ENCODE measurements around the gene PALM. TPM values are rescaled to one million over a fixed set of nuclear protein-coding genes. Genes with fewer than 3 reads are reported as not detected.

The PALM gene
- total and polyA plus RNA-seq, 9 of the 15 experiments (the other 6 are each of a cell fraction or from before 2014, with no cell fraction given): 0.04 to 6.6 (median 1.7) TPM

DNA sequence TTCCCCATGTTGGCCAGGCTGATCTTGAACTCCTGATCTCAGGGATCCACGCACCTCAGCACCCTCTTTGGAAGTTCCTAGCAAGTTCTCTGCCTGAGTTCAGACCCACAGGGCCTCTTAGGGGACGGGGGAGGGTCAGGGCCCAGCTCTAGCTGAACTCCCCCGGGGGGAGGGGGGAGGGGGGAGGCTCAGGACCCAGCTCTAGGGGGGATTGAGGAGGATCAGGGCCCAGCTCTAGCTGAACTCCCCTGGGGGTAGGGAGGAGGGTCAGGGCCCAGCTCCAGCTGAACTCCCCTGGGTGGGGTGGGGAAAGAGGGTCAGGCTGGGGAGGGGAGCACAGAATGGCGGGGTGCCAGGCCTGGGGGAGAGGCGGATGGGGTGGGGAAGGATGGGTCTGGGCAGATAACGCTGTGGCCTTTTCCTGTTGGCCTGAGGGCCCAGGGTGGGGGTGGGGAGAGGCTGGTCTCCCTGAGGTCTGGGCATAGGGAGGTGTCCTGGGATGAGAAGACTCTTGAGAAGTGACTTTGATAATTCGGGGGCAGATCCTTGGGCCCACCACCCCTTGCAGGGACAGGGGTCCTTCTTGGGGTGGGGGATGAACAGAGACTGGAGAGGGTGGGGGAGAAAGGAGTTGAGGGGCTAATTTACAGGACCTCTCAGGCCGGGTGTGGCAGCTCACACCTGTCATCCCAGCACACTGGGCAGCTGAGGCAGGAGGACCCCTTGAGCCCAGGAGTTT, 83.0 kb downstream of the PALM start (continued):
- TF ChIP-seq GMEB1 (CRISPR knock-in tag; IDR thresholded peaks at IDR 0.05) (no peak), SMC3 (conservative IDR thresholded peaks at IDR 0.05; ENCODE audit: insufficient read depth, low read depth, low read length) (no peak), SAFB (IDR thresholded peaks at IDR 0.05; ENCODE audit: borderline replicate concordance, low read depth, low read length) (no peak), ZNF384 (IDR thresholded peaks at IDR 0.05; ENCODE audit: low read depth, low read length) (no peak), EP400 (IDR thresholded peaks at IDR 0.05) (peak; percentile 61), EHMT2 (IDR thresholded peaks at IDR 0.05) (no peak), KLF13 (tag; IDR thresholded peaks at IDR 0.05; ENCODE audit: borderline replicate concordance, low read depth) (no peak), KLF16 (IDR thresholded peaks at IDR 0.05) (peak; percentile 75), ETS2 (tag; IDR thresholded peaks at IDR 0.05; ENCODE audit: borderline replicate concordance, poor library complexity, severe bottlenecking) (no peak), TOE1 (IDR thresholded peaks at IDR 0.05; ENCODE audit: borderline replicate concordance) (no peak), TOE1 (CRISPR knock-in tag; IDR thresholded peaks at IDR 0.05; ENCODE audit: borderline replicate concordance, low read depth) (no peak), CBX1 (IDR thresholded peaks at IDR 0.05; ENCODE audit: low read depth) (peak; percentile 16; the same call in 1 of the 2 replicates), GABPA (tag; conservative IDR thresholded peaks at IDR 0.05; ENCODE audit: low read depth) (peak; percentile 45), ZNF263 (CRISPR knock-in tag; IDR thresholded peaks at IDR 0.05; ENCODE audit: borderline replicate concordance) (peak; percentile 88), ZNF644 (tag; IDR thresholded peaks at IDR 0.05; ENCODE audit: low read depth) (0 out of 2 replicates have a peak, but pooled peaks have one; percentile 15), DMBX1 (CRISPR knock-in tag; IDR thresholded peaks at IDR 0.05; ENCODE audit: borderline replicate concordance) (no peak), CHCHD3 (CRISPR knock-in tag; IDR thresholded peaks at IDR 0.05) (no peak)
- TF ChIP-seq, protein P1, sequence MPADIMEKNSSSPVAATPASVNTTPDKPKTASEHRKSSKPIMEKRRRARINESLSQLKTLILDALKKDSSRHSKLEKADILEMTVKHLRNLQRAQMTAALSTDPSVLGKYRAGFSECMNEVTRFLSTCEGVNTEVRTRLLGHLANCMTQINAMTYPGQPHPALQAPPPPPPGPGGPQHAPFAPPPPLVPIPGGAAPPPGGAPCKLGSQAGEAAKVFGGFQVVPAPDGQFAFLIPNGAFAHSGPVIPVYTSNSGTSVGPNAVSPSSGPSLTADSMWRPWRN (IDR thresholded peaks at IDR 0.05; ENCODE audit: low read depth): 0 out of 2 replicates have a peak, but pooled peaks have one; percentile 19
- TF ChIP-seq, protein P2, sequence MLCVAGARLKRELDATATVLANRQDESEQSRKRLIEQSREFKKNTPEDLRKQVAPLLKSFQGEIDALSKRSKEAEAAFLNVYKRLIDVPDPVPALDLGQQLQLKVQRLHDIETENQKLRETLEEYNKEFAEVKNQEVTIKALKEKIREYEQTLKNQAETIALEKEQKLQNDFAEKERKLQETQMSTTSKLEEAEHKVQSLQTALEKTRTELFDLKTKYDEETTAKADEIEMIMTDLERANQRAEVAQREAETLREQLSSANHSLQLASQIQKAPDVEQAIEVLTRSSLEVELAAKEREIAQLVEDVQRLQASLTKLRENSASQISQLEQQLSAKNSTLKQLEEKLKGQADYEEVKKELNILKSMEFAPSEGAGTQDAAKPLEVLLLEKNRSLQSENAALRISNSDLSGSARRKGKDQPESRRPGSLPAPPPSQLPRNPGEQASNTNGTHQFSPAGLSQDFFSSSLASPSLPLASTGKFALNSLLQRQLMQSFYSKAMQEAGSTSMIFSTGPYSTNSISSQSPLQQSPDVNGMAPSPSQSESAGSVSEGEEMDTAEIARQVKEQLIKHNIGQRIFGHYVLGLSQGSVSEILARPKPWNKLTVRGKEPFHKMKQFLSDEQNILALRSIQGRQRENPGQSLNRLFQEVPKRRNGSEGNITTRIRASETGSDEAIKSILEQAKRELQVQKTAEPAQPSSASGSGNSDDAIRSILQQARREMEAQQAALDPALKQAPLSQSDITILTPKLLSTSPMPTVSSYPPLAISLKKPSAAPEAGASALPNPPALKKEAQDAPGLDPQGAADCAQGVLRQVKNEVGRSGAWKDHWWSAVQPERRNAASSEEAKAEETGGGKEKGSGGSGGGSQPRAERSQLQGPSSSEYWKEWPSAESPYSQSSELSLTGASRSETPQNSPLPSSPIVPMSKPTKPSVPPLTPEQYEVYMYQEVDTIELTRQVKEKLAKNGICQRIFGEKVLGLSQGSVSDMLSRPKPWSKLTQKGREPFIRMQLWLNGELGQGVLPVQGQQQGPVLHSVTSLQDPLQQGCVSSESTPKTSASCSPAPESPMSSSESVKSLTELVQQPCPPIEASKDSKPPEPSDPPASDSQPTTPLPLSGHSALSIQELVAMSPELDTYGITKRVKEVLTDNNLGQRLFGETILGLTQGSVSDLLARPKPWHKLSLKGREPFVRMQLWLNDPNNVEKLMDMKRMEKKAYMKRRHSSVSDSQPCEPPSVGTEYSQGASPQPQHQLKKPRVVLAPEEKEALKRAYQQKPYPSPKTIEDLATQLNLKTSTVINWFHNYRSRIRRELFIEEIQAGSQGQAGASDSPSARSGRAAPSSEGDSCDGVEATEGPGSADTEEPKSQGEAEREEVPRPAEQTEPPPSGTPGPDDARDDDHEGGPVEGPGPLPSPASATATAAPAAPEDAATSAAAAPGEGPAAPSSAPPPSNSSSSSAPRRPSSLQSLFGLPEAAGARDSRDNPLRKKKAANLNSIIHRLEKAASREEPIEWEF (CRISPR knock-in tag; IDR thresholded peaks at IDR 0.05): no peak; the same call in 1 of the 2 replicates

Measured in K562 (cell line).